Epithelial cell of esophagus (primary cell): Measurements from ENCODE around the gene PPM1L.
A peak's percentile ranks its signal among the peaks of the same experiment; 100 is the strongest.

Experiments
- DNase-seq: peaks from one replicate; pipeline ENCODE4 v3.0.0; 2010; ENCODE audit warnings: low read depth
- H3K4me3 ChIP-seq: 2 replicates; pipeline ENCODE4 v1.5.1; 2011; ENCODE audit warnings: mild to moderate bottlenecking, low read length, control low read depth
- CTCF ChIP-seq: IDR thresholded peaks from 2 replicates; pipeline ENCODE4 v1.5.1; 2011; ENCODE audit warnings: low read depth, mild to moderate bottlenecking, low read length, control low read depth, inconsistent platforms; ENCODE audit not compliant: insufficient read depth; ENCODE audit errors: missing control alignments

Gene PPM1L

DNA sequence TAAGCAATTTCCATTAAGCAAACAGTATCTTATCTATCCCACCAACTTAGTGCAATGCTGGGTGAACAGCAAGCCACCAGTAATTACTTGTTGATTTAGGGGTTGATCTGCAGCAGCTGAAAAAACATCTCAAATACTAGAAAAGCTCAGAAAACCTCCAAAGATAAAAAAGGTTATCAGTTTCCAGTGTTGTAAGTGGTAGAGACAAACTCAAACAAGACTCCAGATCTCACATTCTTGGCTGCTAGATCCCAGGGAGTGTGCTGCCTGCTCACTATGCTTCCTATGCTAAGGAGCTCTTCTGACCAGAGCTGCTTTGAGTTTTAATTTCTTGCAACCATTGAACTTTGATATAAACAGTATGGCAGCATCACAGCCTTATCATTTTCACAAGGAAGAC is 337.9 kb downstream of the PPM1L start:
- no peak for TF ChIP-seq CTCF
- no peak for DNase-seq
- no peak overlapping the region for H3K4me3 ChIP-seq

DNA sequence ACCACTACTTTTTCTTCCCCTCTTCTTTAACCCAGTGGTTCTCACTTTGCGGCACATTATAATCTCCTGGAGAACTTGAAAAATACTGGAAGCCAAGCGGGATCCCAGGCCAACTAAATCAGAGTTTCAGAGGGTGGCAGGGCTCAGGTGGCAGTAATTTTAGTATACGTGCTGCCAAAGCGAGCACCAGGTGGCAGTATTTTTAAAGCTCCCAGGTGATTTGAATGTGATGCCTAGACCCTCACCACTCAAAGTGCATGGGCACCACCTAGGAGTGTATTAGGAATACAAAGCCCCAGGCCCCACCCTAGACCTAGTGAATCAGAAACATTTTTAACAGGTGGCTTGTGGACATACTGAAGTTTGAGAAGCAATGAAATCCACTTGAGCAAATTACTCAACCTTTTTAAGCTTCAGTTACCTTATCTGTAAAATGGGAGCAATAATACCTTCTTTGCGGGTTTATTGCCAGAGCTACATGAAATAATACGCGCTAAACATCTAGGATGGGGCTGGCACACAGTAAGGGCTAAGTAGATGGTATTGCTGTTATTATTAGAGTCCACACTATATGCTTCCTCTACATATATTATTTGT is 340.8 kb downstream of the PPM1L start:
- peak; percentile 54 for TF ChIP-seq CTCF
- DNase-seq, result peak; percentile 44
- no peak overlapping the region for H3K4me3 ChIP-seq

DNA sequence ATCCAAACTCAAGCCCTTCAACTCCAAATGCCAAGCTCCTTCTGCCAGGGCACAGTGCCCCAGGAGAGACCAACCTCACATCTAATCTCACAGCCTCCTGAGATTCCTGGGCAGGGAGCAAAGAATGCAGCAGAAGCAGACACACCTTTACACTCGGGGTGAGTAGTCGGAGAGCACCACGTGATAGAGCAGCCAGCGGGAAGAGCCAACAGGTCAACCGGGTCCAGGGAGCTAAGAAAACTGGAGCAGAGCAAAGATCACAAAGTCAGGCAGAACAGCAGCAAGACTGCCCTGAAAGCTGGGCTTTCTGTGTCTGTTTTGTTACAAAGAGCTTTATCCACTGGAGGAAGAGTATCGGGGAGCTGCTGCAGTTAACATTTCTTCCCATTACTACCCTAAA is 345.0 kb downstream of the PPM1L start:
- DNase-seq, result no peak
- no peak for TF ChIP-seq CTCF
- no peak overlapping the region for H3K4me3 ChIP-seq

DNA sequence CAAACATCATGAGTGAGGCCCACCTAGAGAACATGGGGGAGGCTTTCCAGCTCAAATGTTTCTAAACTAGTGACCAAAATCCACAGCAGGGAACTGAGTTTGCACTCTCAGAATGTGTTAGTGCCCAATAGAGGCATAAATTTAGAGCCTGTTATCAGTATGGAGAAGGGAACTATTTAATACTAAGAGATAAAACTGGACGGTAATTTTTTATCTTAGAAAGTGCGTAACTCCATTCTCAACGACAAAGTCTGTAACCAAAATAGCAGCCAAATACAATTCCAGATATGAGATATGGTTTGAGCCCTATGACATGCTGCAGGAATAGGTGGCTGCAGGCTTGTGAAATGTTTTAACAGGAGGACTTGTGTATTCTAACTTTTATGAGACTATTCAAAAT is 345.6 kb downstream of the PPM1L start:
- no peak overlapping the region for H3K4me3 ChIP-seq
- no peak for TF ChIP-seq CTCF
- DNase-seq, result no peak

DNA sequence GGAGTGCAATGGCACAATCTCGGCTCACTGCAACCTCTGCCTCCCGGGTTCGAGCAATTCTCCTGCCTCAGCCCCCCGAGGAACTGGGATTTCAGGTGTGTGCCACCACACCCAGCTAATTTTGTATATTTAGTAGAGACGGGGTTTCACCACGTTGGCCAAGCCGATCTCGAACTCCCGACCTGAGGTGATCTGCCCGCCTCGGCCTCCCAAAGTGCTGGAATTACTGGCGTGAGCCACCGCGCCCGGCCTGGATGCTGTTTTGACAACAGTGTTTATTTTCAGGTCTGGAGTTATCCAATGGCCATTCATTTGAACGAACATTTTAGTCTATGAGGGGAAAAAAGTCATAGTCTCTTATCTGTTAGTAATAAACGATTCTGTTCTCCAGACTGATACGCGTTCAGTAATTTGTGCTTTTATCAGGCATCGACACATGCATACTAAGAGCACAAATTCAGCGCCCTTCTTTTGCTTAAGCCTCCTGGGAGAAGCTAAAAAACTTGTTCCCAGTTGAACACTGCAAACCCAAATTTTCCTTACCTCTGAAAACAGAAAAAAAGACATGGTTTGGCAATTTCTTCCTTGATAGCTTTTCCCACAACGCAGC is 347.9 kb downstream of the PPM1L start:
- peak overlapping the region; percentile 55 for H3K4me3 ChIP-seq
- TF ChIP-seq CTCF, result no peak
- DNase-seq, result no peak

DNA sequence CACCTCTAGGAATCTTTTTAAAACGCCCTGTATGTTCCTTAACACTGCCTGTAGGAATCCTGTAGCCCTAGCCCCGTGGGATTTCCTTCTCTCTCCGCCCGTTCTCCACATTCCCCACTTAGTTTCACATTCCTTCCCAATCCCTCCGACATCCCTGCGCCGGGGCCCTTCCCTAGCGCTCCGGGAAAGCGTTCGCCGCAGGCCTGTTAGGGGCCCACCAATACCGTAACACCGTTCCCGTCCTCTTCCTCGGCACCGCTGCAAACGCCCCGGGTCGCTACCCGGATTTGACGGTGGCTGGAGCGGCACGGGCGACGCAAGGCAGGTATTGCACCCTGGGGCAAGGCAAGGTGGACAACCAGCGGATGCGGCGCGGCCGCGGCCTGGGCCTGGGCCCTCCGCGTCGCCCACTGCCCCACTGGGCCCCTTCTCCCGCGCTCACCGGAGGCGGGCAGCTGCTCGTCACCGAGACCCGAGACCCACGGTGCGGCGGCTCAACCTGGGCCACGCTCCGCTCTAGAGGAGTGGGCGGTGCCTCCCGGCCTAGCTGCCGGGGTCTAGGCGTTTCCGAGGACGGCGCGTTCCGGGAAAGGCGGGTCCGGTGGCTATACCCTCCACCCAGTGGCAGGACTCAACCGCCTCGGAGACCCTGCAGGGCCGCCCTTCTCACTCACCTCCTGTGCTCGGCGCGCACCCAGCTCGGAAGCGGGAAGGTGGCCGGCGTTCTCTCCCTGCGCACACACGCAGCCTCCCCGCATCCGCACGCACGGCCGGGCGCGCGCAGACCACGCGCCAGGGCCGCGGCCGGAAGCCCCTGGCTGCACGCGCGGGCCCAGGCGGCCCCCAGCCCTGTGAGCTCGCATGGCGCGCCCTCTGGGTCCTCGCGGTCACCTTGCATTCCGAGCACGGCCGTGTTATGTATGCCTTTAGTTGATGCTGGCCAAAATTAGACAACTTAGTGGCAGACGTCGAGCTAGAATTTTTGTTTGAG is 348.8 kb downstream of the PPM1L start, which contains the start of gene B3GALNT1:
Gene B3GALNT1 (minus strand): TSS at position 789 of the 991 bp plus-strand sequence. CDS start 18,595 bp downstream, outside the sequence.
- peak within 1 kb of the TSS; percentile 55 for H3K4me3 ChIP-seq
- peak; percentile 39 for DNase-seq

More for the DNA sequence above, 348.8 kb downstream of the PPM1L start, which contains the start of gene B3GALNT1:
- peak; percentile 1 for TF ChIP-seq CTCF
